Vagina (tissue), 2 donors: ENCODE results near the gene DUOXA2. TPM values are rescaled to one million over a fixed set of nuclear protein-coding genes. Genes with fewer than 3 reads are reported as not detected.
"Not testable (repeated sequence)": the region's sequence is repeated elsewhere in the genome, so short reads cannot be mapped to it uniquely, and the experiment has no call there.

Experiments used
- DNase-seq, 2 donors: peaks; one replicate each; pipeline ENCODE4 v3.0.0-alpha.2; 2017; ENCODE audit errors: extremely low spot score in 2 of 2
- H3K27ac ChIP-seq: fragments of 200-600 bp; sonication (generic); one replicate; pipeline ENCODE4 v1.5.1; 2019
- H3K27me3 ChIP-seq: fragments of 200-600 bp; sonication (generic); one replicate; pipeline ENCODE4 v1.5.1; 2019
- H3K36me3 ChIP-seq, 2 donors: fragments of 200-600 bp; sonication (generic); one replicate each; pipeline ENCODE4 v1.5.1; 2017 to 2019
- H3K4me1 ChIP-seq: fragments of 200-600 bp; sonication (generic); one replicate; pipeline ENCODE4 v1.5.1; 2019
- H3K4me3 ChIP-seq, 2 donors: fragments of 200-600 bp; sonication (generic); 1 replicate in 1 of 2; 2 replicates in 1 of 2; pipeline ENCODE4 v1.5.1; 2016 to 2019
- H3K9me3 ChIP-seq: fragments of 200-600 bp; sonication (generic); one replicate; pipeline ENCODE4 v1.5.1; 2019
- CTCF ChIP-seq, 3 experiments: fragments of 450-650 bp in 2 of 3; fragments of 200-600 bp in 1 of 3; sonication (generic) in 1 of 3; IDR thresholded peaks; one replicate each; pipeline ENCODE4 v1.5.1; 2017 to 2019; ENCODE audit warnings: antibody characterized with exemption in 3 of 3, mild to moderate bottlenecking in 2 of 3, moderate library complexity in 2 of 3
- POLR2A ChIP-seq, 2 donors: fragments of 450-650 bp; IDR thresholded peaks; one replicate each; pipeline ENCODE4 v1.6.1; 2017; ENCODE audit warnings: antibody characterized with exemption in 2 of 2, mild to moderate bottlenecking in 2 of 2, moderate library complexity in 2 of 2
- POLR2AphosphoS5 ChIP-seq, 2 donors: sonication (generic); formaldehyde crosslinking; IDR thresholded peaks; one replicate each; pipeline ENCODE4 v1.9.0; 2017; ENCODE audit warnings: antibody characterized with exemption in 2 of 2, mild to moderate bottlenecking in 2 of 2, low read depth in 1 of 2; ENCODE audit not compliant: insufficient read depth in 1 of 2
- intact Hi-C: fragments of 100-400 bp; cut with DNase I; formaldehyde crosslinking; loops from one replicate; pipeline ENCODE4 v1.15.1; 2023
- total RNA-seq: library from RNA; depleted of rRNA; stranded (reverse); fragments of >200 nt; gene quantifications from one replicate; pipeline ENCODE4 v1.2.3, GENCODE V29; 2016

Gene DUOXA2
- total RNA-seq, 1 donor from 2014 or later = 1.5 TPM

DNA sequence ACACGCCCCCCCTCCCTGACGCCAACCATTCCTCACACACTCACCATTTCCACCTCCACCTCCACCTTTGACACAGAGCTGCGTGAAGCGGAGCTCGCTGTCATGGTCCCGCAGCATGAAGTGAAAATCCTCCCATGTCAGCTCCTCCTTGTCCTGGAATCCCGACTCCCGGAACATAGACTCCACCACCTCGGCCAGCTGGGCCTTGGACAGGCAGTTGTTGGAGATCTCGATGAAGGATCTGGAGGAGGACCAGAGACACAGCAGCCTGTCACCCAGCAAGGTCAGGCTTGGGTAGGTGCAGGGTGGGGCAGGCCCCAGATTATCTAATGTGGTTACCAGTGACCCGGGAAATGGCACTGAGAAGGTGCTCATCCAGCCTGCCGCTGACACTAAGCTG is 12.4 kb upstream of the DUOXA2 start:
- H3K4me1 ChIP-seq = no peaks in the 10 kb centered on the region
- no peak for TF ChIP-seq CTCF (IDR thresholded peaks at IDR 0.05)
- no peaks in the 10 kb centered on the region for H3K27me3 ChIP-seq
- intact Hi-C loops = no loop called here
- no peak for DNase-seq
- no peaks in the 10 kb centered on the region for H3K36me3 ChIP-seq
- no peak overlapping the region for H3K4me3 ChIP-seq
- no peaks in the 10 kb centered on the region for H3K9me3 ChIP-seq
- H3K27ac ChIP-seq = no peak overlapping the region

- Histone ChIP-seq H3K9me3 (no peaks in the 10 kb centered on the region), H3K36me3 (no peaks in the 10 kb centered on the region), H3K27me3 (no peaks in the 10 kb centered on the region), H3K27ac (no peak overlapping the region), H3K4me3 (no peak overlapping the region), H3K4me1 (no peaks in the 10 kb centered on the region)
- no peak for DNase-seq
- intact Hi-C loops = no loop called here
- TF ChIP-seq CTCF (IDR thresholded peaks at IDR 0.05) = no peak
- TF ChIP-seq POLR2A (IDR thresholded peaks at IDR 0.05) = no peak
- TF ChIP-seq POLR2AphosphoS5 (IDR thresholded peaks at IDR 0.05; ENCODE audit: insufficient read depth in 1 of 2, low read depth in 1 of 2) = no peak
Measured at GRCh38 chr15:45102226-45102625, 11.9 kb upstream of the DUOXA2 start.

- H3K4me3 ChIP-seq, H3K27ac ChIP-seq, H3K4me1 ChIP-seq, H3K27me3 ChIP-seq, intact Hi-C loops, H3K36me3 ChIP-seq, H3K9me3 ChIP-seq, DNase-seq: not testable (repeated sequence)
Measured at GRCh38 chr15:45104170-45104569, 10.0 kb upstream of the DUOXA2 start.

DNA sequence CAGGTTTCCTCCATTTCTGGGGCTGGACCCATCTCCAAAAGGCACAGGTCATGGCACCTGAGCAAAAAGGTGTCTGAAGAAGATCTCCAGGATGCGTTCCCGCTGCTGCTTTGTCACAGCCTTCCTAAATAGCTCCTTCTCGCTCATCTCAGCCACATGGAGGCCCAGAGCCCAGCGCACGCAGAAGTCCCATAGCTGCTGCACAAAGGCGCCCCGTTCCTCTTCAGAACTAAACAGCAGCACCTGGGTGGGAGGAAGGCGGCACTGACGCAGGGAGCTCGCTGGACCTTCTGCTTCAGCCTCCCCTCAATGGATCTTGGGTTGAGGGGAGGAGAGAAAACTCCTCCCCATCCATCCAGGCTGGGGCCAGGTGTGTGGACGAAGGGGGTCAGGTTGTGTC is 8.5 kb upstream of the DUOXA2 start:
- no peak overlapping the region for H3K27ac ChIP-seq
- TF ChIP-seq POLR2A (IDR thresholded peaks at IDR 0.05) (no peak), CTCF (IDR thresholded peaks at IDR 0.05) (no peak), POLR2AphosphoS5 (IDR thresholded peaks at IDR 0.05; ENCODE audit: insufficient read depth in 1 of 2, low read depth in 1 of 2) (no peak)
- H3K9me3 ChIP-seq = no peaks in the 10 kb centered on the region
- H3K4me1 ChIP-seq = no peaks in the 10 kb centered on the region
- H3K27me3 ChIP-seq = no peaks in the 10 kb centered on the region
- no peak overlapping the region for H3K4me3 ChIP-seq
- H3K36me3 ChIP-seq = no peaks in the 10 kb centered on the region
- DNase-seq = no peak
- intact Hi-C loops = no loop called here

DNA sequence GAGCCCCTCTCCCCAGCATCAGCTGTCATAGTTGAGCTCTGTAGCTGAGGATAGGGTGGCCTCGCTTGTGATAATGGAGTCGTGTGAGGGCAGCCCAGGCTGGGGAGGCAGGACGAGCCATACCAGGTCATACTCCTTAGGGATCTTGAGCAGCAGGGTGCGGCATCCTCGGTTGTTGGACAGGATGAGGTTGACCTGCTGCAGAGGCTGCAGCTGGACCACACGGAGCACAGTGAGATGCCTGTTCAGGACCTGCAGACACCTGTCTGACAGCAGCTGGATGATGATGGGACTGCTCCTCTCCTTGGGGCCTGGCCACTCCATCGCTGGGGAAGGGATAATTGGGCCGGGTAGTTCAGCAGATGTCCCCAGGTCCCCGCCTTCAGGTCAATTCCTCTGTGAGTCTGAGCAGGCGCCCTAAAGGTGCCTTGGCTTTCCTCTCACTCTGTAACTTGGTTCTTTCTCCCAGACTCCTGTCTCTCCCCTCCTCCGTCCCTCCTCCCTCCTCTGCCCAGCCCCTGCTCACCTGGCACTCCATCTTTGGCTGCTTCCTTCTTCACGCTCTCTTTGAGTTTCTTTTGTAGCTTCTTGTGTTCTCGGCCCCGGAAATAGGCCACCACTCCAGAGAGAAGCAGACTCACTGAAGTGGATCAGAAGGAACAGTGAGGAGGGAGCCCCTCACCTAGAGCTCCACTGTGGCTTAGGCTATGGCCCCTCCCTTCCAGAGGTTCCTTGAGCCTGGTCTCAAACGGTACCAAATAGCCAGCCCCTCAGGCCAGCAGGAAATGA is 7.9 kb upstream of the DUOXA2 start:
- Histone ChIP-seq H3K27ac (no peak overlapping the region), H3K4me3 (no peak overlapping the region), H3K27me3 (no peaks in the 10 kb centered on the region), H3K36me3 (no peaks in the 10 kb centered on the region), H3K4me1 (no peaks in the 10 kb centered on the region), H3K9me3 (no peaks in the 10 kb centered on the region)
- TF ChIP-seq POLR2A (IDR thresholded peaks at IDR 0.05) (no peak), POLR2AphosphoS5 (IDR thresholded peaks at IDR 0.05; ENCODE audit: insufficient read depth in 1 of 2, low read depth in 1 of 2) (no peak), CTCF (IDR thresholded peaks at IDR 0.05) (no peak)
- no peak for DNase-seq
- intact Hi-C loops = no loop called here
